ENCODE results near the gene ID4. TPM values are rescaled to one million over a fixed set of nuclear protein-coding genes. Genes with fewer than 3 reads are reported as not detected.
"Not testable (repeated sequence)": the region's sequence is repeated elsewhere in the genome, so short reads cannot be mapped to it uniquely, and the experiment has no call there.

ID4 gene
- total RNA-seq, 1 experiment from 2014 or later: 0.10 TPM

DNA sequence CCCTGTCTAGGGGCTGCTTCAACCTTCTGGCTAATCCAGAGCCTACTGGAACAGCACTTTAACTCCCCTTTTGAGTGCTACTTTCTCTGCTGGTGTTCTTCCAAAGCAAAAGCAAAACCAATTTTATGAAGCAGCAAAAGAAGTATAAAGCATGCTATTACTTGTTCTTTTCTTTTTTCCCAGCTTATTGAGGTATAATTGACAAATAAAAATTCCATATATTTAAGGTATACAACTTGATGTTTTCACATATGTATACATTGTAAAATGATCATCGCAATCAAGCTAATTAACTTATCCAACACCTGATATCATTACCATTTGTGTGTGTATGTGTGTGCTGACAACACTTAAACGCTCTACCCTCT, 14.9 kb downstream of the ID4 start:
- no peaks in the 10 kb centered on the region for H3K9me3 ChIP-seq (ENCODE audit: control insufficient read depth in 1 of 2, insufficient read depth in 1 of 2, low read depth in 1 of 2, low read length in 2 of 2)
- ChIA-PET POLR2A (no interaction called here), RAD21 (ENCODE audit: low non-redundant PET in 1 of 2, low total read pairs in 2 of 2, uncharacterized antibody in 2 of 2, unreplicated experiment in 2 of 2) (no interaction called here), CTCF (interaction anchor here (1.1 to 1.7 kb wide), 3 partner anchors 648 to 855 kb away, joined by 4 to 7 read pairs (median 4); no protein-coding TSS in a partner anchor)
- DNase-seq (ENCODE audit: low read depth, low spot score) (no peak), ATAC-seq (no peak)
- H3K27ac ChIP-seq (ENCODE audit: low read depth, low read length): no peak overlapping the region
- no peaks in the 10 kb centered on the region for H3K9me2 ChIP-seq (ENCODE audit: insufficient read depth)
- intact Hi-C loops (cut with micrococcal nuclease): loop anchor here (2.0 to 5.0 kb wide), 3 partner anchors 380 to 855 kb away; no protein-coding TSS in a partner anchor
- H2AFZ ChIP-seq (ENCODE audit: low read depth, low read length, poor library complexity, severe bottlenecking): peak overlapping the region; percentile 78
- no peak overlapping the region for H3K4me3 ChIP-seq (replicated peaks in 1 of 2; ENCODE audit: low read depth in 1 of 2, low read length in 2 of 2)
- no peak overlapping the region for H3K4me2 ChIP-seq (ENCODE audit: low read length)
- TF ChIP-seq, protein P1, sequence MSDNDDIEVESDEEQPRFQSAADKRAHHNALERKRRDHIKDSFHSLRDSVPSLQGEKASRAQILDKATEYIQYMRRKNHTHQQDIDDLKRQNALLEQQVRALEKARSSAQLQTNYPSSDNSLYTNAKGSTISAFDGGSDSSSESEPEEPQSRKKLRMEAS (IDR thresholded peaks at IDR 0.05): no peak
- no peak for TF ChIP-seq EZH2 (IDR thresholded peaks at IDR 0.05)
- TF ChIP-seq YY1 (IDR thresholded peaks at IDR 0.05; ENCODE audit: extremely low read depth, insufficient replicate concordance, low read depth, low read length): no peak
- no peaks in the 10 kb centered on the region for H4K20me1 ChIP-seq (ENCODE audit: insufficient read depth)
- no TSS peak for BruUV-seq (replicated peaks)
- H3K36me3 ChIP-seq (ENCODE audit: control insufficient read depth in 1 of 2, insufficient read depth in 2 of 2, low read length in 2 of 2): no peaks in the 10 kb centered on the region
- H3K4me1 ChIP-seq (ENCODE audit: control insufficient read depth in 1 of 2, insufficient read depth in 2 of 2, low read length in 2 of 2): peaks cover 5% of the 10 kb centered on the region in 2 experiments; a peak in 2 of 4 replicates
- H3K79me2 ChIP-seq (ENCODE audit: insufficient read depth, low read length): no peaks in the 10 kb centered on the region
- no peaks in the 10 kb centered on the region for H3K27me3 ChIP-seq (ENCODE audit: insufficient read depth, low read length)
- H3K9ac ChIP-seq (ENCODE audit: low read length): no peak overlapping the region

DNA sequence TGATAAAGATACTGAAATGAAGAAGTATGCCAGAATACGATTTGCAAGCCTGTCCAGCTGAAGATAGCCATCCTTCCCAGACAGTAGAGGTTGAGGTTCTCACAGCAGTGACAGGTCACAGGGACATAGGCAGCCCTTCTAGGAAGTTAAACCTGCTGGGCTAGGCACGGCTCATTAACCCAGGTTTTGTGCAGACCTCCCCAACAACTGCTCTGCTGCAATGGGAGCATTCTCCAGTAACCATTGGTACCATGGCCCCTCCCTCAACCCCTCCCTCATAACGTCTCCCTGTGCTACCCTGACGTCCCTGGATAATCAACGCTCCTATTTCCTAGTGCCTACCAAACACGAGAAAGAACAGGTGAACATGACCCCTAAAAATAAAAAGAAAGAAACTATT, 15.8 kb downstream of the ID4 start:
- peaks cover 5% of the 10 kb centered on the region in 2 experiments; a peak in 2 of 4 replicates for H3K4me1 ChIP-seq (ENCODE audit: control insufficient read depth in 1 of 2, insufficient read depth in 2 of 2, low read length in 2 of 2)
- no peak overlapping the region for H3K9ac ChIP-seq (ENCODE audit: low read length)
- no peak overlapping the region for H2AFZ ChIP-seq (ENCODE audit: low read depth, low read length, poor library complexity, severe bottlenecking)
- no peak overlapping the region for H3K4me3 ChIP-seq (replicated peaks in 1 of 2; ENCODE audit: low read depth in 1 of 2, low read length in 2 of 2)
- intact Hi-C loops (cut with micrococcal nuclease): loop anchor here (2.0 to 5.0 kb wide), 3 partner anchors 381 to 856 kb away; no protein-coding TSS in a partner anchor
- RAD21 ChIA-PET (ENCODE audit: low non-redundant PET in 1 of 2, low total read pairs in 2 of 2, uncharacterized antibody in 2 of 2, unreplicated experiment in 2 of 2): no interaction called here
- no peak for TF ChIP-seq SRF (IDR thresholded peaks at IDR 0.05; ENCODE audit: low read depth)
- TF ChIP-seq, protein P2, sequence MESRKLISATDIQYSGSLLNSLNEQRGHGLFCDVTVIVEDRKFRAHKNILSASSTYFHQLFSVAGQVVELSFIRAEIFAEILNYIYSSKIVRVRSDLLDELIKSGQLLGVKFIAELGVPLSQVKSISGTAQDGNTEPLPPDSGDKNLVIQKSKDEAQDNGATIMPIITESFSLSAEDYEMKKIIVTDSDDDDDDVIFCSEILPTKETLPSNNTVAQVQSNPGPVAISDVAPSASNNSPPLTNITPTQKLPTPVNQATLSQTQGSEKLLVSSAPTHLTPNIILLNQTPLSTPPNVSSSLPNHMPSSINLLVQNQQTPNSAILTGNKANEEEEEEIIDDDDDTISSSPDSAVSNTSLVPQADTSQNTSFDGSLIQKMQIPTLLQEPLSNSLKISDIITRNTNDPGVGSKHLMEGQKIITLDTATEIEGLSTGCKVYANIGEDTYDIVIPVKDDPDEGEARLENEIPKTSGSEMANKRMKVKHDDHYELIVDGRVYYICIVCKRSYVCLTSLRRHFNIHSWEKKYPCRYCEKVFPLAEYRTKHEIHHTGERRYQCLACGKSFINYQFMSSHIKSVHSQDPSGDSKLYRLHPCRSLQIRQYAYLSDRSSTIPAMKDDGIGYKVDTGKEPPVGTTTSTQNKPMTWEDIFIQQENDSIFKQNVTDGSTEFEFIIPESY (IDR thresholded peaks at IDR 0.05; ENCODE audit: extremely low read depth, insufficient replicate concordance, low read length): no peak
- DNase-seq (ENCODE audit: low read depth, low spot score) (no peak), ATAC-seq (no peak)
- H3K27ac ChIP-seq (ENCODE audit: low read depth, low read length): no peak overlapping the region
- H3K36me3 ChIP-seq (ENCODE audit: control insufficient read depth in 1 of 2, insufficient read depth in 2 of 2, low read length in 2 of 2): no peaks in the 10 kb centered on the region
- H4K20me1 ChIP-seq (ENCODE audit: insufficient read depth): no peaks in the 10 kb centered on the region
- POLR2A ChIA-PET: no interaction called here
- no peaks in the 10 kb centered on the region for H3K27me3 ChIP-seq (ENCODE audit: insufficient read depth, low read length)
- CTCF ChIA-PET: no interaction called here
- no peaks in the 10 kb centered on the region for H3K9me2 ChIP-seq (ENCODE audit: insufficient read depth)
- H3K79me2 ChIP-seq (ENCODE audit: insufficient read depth, low read length): no peaks in the 10 kb centered on the region
- BruUV-seq (replicated peaks): no TSS peak
- no peak overlapping the region for H3K4me2 ChIP-seq (ENCODE audit: low read length)
- H3K9me3 ChIP-seq (ENCODE audit: control insufficient read depth in 1 of 2, insufficient read depth in 1 of 2, low read depth in 1 of 2, low read length in 2 of 2): no peaks in the 10 kb centered on the region

DNA sequence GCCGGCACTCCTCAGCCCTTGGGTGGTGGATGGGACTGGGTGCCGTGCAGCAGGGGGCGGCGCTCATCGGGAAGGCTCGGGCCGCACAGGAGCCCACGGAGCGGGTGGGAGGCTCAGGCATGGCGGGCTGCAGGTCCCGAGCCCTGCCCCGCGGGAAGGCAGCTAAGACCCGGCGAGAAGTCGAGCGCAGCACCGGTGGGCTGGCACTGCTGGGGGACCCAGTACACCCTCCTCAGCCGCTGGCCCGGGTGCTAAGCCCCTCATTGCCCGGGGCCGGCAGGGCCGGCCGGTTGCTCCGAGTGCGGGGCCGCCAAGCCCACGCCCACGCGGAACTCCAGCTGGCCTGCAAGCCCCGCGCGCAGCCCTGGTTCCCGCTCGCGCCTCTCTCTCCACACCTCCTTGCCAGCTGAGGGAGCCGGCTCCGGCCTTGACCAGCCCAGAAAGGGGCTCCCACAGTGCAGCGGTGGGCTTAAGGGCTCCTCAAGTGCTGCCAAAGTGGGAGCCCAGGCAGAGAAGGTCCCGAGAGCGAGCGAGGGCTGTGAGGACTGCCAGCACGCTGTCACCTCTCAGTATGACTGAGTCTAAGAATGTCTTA, 17.3 kb downstream of the ID4 start:
- H3K27me3 ChIP-seq (ENCODE audit: insufficient read depth, low read length); RAD21 ChIA-PET (ENCODE audit: low non-redundant PET in 1 of 2, low total read pairs in 2 of 2, uncharacterized antibody in 2 of 2, unreplicated experiment in 2 of 2); BruUV-seq (replicated peaks); H2AFZ ChIP-seq (ENCODE audit: low read depth, low read length, poor library complexity, severe bottlenecking); H4K20me1 ChIP-seq (ENCODE audit: insufficient read depth); ATAC-seq; H3K9me2 ChIP-seq (ENCODE audit: insufficient read depth); DNase-seq (ENCODE audit: low read depth, low spot score); H3K9me3 ChIP-seq (ENCODE audit: control insufficient read depth in 1 of 2, insufficient read depth in 1 of 2, low read depth in 1 of 2, low read length in 2 of 2); H3K4me3 ChIP-seq (replicated peaks in 1 of 2; ENCODE audit: low read depth in 1 of 2, low read length in 2 of 2); H3K4me1 ChIP-seq (ENCODE audit: control insufficient read depth in 1 of 2, insufficient read depth in 2 of 2, low read length in 2 of 2); H3K27ac ChIP-seq (ENCODE audit: low read depth, low read length); H3K4me2 ChIP-seq (ENCODE audit: low read length); H3K9ac ChIP-seq (ENCODE audit: low read length); POLR2A ChIA-PET; H3K79me2 ChIP-seq (ENCODE audit: insufficient read depth, low read length); H3K36me3 ChIP-seq (ENCODE audit: control insufficient read depth in 1 of 2, insufficient read depth in 2 of 2, low read length in 2 of 2): not testable (repeated sequence)
- intact Hi-C loops (cut with micrococcal nuclease): loop anchor here (5.0 kb wide), 2 partner anchors 382 to 857 kb away; no protein-coding TSS in a partner anchor
- CTCF ChIA-PET: interaction anchor here (0.9 kb wide), 1 partner anchor 830 kb away, joined by 3 read pairs; no protein-coding TSS in a partner anchor

Data from HCT116 (cell line).